OCI-M2 (cell line): ENCODE results near the gene NIPA2.

Experiments used
- DNase-seq: peaks from one replicate; lab custom pipeline; 2025; ENCODE audit not compliant: unreplicated experiment; lab: John Stamatoyannopoulos, UW

NIPA2 gene

DNA sequence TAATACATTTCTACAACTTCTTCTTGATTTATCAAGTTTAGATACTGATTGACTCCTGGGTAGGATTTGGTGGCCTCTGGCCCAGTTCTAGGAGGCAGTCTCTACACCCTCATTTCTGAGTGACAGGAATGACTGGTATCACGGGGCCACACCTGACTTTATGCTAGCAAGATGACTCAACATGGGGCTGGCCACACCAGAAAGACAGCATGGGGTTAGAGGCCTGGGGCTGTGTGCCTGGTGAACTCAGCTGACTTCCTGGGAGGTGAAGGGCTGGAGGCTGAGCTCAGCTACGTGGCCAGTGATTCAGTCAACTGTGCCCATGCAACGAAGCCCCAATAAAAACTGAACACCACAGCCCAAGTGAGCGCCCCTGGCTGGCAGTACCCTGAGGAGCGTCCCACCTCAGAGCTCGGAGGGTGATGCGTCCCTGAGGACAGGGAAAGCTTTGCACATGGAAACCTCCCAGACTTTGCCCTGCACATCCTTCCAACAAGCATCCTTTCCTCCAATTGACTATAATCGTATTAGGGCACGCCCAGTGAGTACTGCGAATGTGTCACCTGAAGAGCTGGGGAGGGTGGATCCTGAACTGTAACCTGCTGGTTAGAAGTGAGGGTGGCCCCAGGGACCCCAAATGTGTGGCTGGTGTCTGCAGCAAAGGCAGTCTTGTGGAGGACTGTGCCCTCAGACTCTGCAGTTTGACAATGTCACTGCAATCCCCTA is 57.2 kb downstream of the NIPA2 start:
- no peak for DNase-seq

DNA sequence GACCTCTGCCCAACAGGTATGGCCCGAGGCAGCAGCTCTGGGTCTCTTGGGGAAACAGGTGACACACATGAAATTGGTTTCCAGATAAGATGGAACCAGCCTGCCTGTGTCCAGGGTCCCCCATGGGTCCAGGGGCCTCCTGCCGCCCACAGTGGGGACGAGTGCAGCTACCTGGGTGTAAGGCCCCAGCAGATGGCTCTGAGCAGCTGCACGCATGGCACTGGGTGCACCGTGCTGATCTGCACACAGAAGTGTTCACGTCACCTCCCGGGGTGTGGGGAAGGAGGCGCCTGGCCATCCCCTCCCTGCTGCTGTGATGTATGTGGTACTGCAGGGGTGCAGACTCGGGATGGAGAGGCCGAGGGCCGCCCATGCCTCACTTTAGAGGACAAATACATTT is 63.6 kb downstream of the NIPA2 start:
- DNase-seq = no peak

DNA sequence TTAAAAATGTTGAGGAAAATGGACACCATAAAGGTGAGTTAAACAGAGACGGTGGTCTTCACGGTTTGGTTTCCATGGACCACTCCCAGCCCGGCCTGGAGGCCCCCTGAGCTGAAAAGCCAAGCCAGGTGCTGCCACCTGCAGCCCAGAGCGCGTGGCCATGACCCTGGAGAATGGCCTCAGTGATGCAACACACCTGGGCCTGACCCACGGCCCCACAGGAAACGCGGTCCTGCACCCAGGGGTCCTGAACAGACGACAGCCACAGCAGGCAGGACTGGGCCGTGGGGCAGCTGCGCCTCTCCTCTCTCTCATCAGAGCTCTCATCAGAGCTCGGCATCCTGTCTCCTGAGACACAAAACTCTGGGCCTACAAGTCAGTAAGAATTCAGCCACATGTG is 64.1 kb downstream of the NIPA2 start:
- no peak for DNase-seq

DNA sequence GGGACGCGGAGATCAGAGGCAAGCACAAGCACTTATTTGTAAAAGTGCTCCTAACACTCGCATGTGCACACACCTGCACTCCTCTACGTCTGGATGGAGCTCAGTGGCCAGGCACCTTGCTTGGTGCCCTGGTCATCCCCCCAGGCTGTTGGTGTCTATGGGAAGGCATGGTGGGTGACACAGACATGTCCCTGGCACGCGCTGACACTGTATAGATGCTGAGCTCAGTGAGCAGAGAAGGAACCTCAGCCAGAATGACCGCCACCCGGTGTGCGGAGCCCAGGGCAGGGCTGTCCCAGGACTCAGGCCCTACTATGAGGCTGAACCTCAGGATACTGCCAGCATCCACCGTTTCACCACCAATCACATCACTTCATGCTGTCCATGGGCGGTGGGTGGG is 64.5 kb downstream of the NIPA2 start:
- no peak for DNase-seq

DNA sequence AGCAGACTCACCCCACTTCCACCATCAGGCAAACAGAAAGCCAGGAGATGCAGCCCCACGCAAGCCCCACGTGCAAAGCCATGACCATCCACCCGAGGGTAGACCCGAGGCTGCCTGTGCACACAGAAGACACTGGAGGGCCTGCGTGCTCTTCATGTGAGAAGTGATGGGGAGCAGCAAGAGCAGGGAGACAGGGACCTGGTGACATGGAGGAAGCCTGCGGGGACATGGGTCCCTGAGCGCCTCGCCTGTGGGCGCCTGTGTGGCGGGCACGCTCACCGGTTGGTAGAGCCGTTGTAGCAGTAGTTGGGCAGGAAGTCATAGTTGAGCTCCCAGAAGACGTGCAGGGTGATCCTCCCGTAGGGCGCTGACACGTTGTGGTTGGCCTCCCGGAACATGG is 65.0 kb downstream of the NIPA2 start:
- DNase-seq = no peak

DNA sequence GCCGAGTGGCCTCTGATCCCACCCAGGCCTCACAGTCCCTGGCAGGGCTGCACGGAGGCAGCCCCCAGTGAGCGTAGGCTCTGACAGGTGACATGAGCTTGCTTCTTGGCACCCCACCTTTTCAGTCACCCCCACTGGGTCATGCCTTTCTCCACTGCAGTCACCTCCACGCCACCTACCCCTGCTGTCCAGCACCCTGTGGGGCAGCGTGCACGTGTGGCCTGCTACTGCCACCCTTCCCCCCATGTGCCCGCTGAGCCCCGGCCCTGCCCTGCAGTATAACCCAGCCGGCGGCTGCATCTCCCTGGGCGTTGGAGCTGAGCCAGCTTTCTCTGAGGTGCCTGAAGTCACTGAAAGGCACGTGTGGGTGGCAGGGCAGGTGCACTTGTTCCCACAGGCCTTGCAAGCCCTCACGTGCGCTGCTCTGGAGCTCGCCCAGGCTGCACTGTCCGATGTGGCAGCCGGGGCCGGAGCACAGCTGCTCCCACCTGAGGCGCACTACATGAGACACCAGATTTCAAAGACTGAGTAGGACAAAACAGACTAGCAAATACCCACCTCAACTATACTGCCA is 65.6 kb downstream of the NIPA2 start:
- DNase-seq = no peak

DNA sequence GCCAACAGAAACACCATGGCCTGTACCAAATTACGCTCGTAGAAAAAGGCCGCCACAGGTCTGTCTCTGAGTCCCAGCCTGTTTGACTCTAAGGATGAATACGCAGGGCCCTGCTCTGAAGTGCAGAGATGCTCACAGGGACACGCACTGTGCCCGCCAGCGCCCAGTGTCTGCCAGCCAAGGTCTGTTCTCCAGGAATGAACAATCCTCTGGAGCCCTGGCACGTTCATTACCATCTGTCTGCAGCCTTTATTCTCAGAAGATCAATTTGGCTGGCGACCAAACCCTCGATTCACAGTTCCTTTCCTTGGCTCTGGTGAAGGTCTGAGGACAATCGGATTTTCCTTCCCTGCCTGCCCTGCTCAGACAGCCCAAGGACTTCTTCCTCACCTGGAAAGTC is 66.3 kb downstream of the NIPA2 start:
- no peak for DNase-seq

DNA sequence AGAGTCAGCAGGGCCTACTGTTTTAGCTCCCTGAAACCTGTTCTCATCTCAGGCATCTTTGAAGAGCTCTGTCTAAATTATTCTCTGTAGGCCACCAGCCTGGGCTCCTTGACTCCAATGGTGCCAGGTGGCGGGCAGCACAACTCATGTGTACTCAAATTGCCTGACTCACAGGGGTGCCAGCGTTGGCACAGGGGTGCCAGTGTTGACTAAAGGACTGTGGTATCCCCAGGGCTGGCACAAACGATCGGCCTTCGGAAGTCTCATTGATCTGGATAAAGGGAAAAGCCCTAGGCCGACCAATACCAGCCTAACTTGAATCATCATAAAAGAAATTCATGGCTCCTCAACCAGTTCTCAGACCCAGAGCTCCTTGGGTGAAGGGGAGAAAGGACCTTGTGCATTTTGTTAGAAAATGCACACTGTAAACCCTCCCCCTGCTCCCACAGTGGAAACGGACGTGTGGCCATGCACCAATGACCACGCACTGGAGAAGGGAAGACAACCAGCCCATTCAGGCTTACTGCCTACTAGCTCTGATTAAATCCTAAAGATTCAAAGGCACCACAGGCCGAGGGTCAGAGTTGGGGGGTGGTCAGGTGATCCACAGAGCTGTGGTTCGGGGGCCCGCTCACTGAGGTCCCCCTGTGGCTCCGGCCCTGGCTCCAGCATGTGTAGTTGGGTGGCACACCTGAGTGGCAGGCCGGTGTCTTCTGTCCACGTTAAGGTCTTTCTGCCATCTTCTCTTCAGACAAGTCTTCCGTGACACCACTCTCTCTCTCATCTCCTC is 68.9 kb downstream of the NIPA2 start:
- DNase-seq = no peak

DNA sequence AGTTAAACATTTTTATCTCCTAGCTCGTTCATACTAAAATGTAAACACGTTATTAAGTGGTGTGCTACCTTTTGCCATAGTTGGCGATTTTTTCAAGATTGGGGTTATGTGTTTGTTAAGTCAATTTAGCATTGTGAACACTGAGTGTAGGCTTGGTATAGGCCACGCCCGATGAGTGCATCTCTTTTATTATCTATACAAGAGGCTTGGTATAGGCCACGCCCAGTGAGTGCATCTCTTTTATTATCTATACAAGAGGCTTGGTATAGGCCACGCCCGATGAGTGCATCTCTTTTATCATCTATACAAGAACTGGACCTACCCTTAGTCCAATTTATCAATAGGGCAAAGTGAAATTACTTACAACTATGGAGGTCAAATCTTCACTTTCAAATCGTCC is 70.4 kb downstream of the NIPA2 start:
- DNase-seq = no peak

DNA sequence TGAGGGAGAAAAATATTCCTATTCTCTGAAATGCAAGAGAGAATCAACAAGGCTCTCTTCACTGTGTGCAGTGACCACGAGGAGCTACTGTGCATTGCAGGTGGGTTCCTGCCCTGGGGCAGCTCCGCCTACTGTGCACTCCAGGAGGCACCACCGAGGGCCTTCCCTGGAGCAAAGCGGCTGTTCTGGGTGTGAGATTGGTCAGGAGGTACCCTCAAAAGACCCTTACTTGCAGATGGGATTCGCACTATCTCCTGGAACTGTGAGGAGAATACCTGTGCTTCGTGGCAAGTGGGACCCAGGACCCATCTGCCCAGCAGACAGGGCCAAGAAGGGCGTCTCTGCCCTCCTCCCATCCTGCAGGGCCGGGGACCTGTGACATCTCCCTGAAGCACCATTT is 72.8 kb downstream of the NIPA2 start:
- DNase-seq = no peak

DNA sequence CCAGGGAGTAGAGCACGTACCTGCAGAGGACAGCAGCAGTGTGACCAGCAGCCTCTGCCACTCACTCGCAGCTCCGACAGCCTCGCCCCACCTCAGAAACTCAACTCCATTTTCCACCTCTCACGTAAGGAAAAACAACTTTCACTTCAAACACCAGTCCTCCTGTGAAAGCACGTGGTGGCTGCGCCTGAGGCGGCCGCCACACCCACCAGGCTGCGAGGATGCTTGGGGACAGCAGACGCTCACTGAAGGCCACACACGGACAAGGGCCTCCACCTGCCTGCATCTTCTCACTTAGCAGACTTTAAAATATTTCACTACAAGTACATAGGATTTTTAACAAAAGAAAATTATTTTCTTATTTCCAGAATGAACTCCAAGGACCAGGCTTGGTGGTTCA is 73.8 kb downstream of the NIPA2 start:
- no peak for DNase-seq

DNA sequence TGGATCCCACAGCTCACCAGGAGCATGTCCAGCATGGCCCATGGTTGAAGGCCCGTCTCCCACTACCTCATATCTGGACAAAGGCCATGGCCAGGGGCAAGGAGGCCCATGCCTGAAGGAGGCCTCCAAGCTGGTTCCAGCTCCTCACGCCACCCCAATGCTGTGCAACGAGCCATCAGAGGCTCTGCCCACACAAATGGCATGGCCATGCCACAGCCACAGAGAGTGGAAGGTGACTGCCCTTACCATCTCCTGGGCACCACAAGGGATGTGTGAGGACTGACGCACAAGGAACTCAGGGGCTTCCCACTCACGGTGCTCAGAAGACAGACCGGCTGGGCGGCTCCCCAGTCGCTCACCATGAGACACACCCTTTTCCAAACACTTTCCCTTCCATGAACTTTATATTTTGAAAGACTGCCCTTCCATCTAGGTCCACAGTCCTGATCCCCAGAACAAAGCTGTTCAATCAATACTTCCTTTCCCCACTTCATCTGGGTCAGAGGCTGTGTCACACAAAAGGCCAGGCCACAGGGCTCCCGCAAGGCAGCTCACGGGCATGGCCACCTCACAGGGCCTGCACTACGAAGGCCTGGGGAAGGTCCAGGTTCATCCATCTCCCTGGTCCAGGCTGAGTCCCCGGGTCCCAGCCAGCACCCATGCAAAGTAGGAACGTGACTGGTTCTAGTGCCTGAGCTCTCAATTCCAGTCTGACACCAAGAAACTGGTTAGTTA is 75.3 kb downstream of the NIPA2 start:
- no peak for DNase-seq

DNA sequence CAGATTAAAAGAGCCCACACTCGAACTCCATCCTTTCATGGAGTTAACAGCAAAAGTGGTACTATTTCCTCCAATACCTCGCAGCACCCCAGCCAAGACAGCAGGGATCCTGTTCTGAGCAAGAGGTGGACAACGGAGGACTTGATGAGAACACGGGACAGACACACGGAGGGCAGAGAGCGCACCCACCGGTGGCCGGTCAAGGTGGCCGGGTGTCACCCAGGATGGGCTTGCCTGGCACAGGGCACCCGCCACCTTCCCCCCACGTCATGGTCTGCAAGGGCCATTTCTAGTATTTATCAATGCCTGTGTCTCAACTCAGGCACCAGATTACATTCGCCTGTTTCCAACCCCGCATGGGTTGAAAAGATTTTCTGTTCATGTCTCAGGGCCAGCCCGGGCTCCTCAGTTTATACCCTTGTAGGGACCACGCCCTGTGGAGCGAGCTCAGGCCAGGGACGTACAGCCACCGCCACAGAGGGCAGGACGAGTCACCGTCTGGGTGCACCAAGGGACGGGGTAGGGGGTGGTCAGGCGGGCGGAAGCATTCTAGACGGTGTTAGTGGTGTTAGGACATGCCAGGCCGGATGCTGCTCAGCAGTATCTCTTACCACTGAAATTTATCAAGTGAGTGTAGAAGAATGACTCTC is 77.5 kb downstream of the NIPA2 start:
- no peak for DNase-seq

DNA sequence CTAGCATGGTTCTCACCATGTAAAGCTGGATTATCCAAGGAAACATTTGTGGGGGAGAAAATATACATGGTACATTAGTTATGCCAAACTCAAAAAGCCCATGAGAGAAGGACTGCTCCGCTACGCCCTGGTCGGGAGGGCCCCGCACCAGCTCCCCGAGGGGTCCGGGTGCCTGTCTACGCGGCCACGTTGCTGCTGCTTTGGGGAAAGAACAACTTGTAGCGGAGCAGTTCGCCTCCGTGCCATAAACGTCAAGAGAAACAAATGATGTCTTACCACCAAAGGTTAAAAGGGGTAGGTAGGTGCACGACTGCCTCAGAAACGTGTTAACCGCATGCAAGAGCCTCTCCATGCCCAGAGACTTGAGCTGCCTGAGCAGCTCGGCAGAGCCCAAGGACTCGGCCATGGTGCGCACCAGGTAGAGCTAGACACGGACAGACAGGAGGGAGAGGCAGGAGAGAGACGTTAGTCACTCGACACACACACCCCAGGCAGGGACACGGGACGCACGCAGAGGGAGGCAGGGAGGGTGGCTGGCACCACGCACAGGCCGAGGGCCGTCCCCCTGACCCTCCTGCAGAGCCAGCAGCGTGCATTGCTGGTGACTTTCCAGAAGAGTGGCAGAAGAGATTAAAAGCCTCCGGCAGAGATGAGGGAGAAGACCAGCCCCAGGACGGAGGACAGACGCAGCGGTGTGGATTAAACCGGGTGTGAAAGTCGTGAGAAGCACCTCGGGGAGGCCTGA is 78.3 kb downstream of the NIPA2 start:
- no peak for DNase-seq

DNA sequence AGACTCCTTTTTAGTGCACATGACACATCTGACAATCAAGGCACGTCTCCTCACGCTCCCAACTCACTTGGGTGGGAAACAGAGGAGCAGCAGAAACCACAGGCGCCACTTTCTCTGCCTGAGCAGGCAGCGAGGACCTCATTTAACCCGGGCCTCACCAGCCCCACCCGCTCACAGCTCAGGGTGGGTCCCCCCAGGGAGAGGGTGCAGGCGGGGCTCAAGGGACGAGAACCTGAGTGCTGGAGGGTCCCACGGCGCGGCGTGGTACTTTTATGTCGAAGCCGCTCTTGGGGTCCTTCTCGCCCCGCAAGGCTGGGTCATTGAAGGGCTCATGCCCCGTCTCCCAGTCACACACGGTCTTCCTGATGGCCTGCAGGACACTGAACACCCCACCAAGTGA is 79.1 kb downstream of the NIPA2 start:
- DNase-seq = no peak
